BLaER1 treated with 17β-estradiol and CSF1 and Interleukin-3, amounts not matched to agents 10 nM and 100 nM (cell line): ENCODE measurements around the gene MCL1.

Experiments
- H3K27ac ChIP-seq, 11 experiments: shearing (Covaris generic); formaldehyde crosslinking; 2 replicates each; pipeline ENCODE4 v1.8.1; 2022
- H3K27me3 ChIP-seq, 11 experiments: shearing (Covaris generic); formaldehyde crosslinking; 2 replicates each; pipeline ENCODE4 v1.8.1; 2022
- H3K36me3 ChIP-seq, 11 experiments: shearing (Covaris generic); formaldehyde crosslinking; 2 replicates each; pipeline ENCODE4 v1.8.1; 2022
- H3K4me1 ChIP-seq, 10 experiments: shearing (Covaris generic); formaldehyde crosslinking; 2 replicates each; pipeline ENCODE4 v1.8.1; 2022
- H3K4me2 ChIP-seq, 11 experiments: shearing (Covaris generic); formaldehyde crosslinking; 2 replicates each; pipeline ENCODE4 v1.8.1; 2022
- H3K4me3 ChIP-seq, 10 experiments: shearing (Covaris generic); formaldehyde crosslinking; 2 replicates each; pipeline ENCODE4 v1.8.1; 2022
- H3K9ac ChIP-seq, 11 experiments: shearing (Covaris generic); formaldehyde crosslinking; 2 replicates each; pipeline ENCODE4 v1.8.1; 2022
- H3K9me3 ChIP-seq, 11 experiments: shearing (Covaris generic); formaldehyde crosslinking; replicated peaks in 1 of 11; 2 replicates each; pipeline ENCODE4 v1.8.1; 2022
- H4K20me1 ChIP-seq, 11 experiments: shearing (Covaris generic); formaldehyde crosslinking; 2 replicates each; pipeline ENCODE4 v1.8.1; 2022
- Cebpa-rat ChIP-seq, 11 experiments: shearing (Covaris generic); IDR thresholded peaks; 2 replicates each; pipeline ENCODE4 v1.8.1; 2022

The MCL1 gene

GRCh38 chr1:150621497-150622302 lies 42.3 kb upstream of the MCL1 start:
- Histone ChIP-seq H3K4me3 (no peak overlapping the region), H3K4me2 (peak overlapping the region in 4 of 11 experiments; percentile 46 to 70 (median 58); a peak in 8 of 22 replicates), H3K27ac (peak overlapping the region in 9 of 11 experiments; percentile 5 to 62 (median 31); a peak in 13 of 22 replicates), H3K36me3 (peaks cover 51 to 99% (median 96%) of the 10 kb centered on the region in 11 experiments), H4K20me1 (peaks cover 0 to 4% (median 0%) of the 10 kb centered on the region in 11 experiments; a peak in 1 of 22 replicates), H3K27me3 (no peaks in the 10 kb centered on the region), H3K9ac (peak overlapping the region in 8 of 11 experiments; percentile 11 to 48 (median 37); a peak in 11 of 22 replicates), H3K4me1 (peaks cover 0 to 86% (median 35%) of the 10 kb centered on the region in 10 experiments; a peak in 13 of 20 replicates), H3K9me3 (no peaks in the 10 kb centered on the region)
- no peak for TF ChIP-seq Cebpa-rat (IDR thresholded peaks at IDR 0.05)

DNA sequence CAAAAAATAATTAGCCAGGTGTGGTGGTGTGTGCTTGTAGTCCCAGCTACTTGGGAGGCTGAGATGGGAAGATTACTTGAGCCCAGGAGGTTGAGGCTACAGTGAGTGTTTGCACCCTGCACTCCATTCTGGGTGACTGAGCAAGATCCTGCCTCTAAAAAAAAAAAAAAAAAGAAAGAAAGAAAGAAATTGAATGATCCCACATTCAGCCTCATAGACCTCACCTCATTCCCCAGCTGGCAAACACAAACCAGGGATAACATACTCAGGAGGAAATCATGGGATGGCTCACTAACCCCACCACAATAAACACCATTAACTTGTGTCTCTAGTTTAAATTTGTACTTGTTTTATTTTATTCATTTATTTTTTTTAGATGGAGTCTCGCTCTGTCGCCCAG lies 41.5 kb upstream of the MCL1 start:
- Histone ChIP-seq H3K4me2 (peak overlapping the region in 4 of 11 experiments; percentile 46 to 70 (median 56); a peak in 6 of 22 replicates), H3K9ac (peak overlapping the region in 4 of 11 experiments; percentile 1 to 47 (median 25); a peak in 5 of 22 replicates), H3K27me3 (no peaks in the 10 kb centered on the region), H3K9me3 (no peaks in the 10 kb centered on the region), H3K4me1 (peaks cover 0 to 88% (median 38%) of the 10 kb centered on the region in 10 experiments; a peak in 14 of 20 replicates), H4K20me1 (peaks cover 0 to 4% (median 0%) of the 10 kb centered on the region in 11 experiments; a peak in 1 of 22 replicates), H3K36me3 (peaks cover 43 to 99% (median 96%) of the 10 kb centered on the region in 11 experiments), H3K27ac (peak overlapping the region in 8 of 11 experiments; percentile 14 to 62 (median 35); a peak in 11 of 22 replicates), H3K4me3 (no peak overlapping the region)
- no peak for TF ChIP-seq Cebpa-rat (IDR thresholded peaks at IDR 0.05)

DNA sequence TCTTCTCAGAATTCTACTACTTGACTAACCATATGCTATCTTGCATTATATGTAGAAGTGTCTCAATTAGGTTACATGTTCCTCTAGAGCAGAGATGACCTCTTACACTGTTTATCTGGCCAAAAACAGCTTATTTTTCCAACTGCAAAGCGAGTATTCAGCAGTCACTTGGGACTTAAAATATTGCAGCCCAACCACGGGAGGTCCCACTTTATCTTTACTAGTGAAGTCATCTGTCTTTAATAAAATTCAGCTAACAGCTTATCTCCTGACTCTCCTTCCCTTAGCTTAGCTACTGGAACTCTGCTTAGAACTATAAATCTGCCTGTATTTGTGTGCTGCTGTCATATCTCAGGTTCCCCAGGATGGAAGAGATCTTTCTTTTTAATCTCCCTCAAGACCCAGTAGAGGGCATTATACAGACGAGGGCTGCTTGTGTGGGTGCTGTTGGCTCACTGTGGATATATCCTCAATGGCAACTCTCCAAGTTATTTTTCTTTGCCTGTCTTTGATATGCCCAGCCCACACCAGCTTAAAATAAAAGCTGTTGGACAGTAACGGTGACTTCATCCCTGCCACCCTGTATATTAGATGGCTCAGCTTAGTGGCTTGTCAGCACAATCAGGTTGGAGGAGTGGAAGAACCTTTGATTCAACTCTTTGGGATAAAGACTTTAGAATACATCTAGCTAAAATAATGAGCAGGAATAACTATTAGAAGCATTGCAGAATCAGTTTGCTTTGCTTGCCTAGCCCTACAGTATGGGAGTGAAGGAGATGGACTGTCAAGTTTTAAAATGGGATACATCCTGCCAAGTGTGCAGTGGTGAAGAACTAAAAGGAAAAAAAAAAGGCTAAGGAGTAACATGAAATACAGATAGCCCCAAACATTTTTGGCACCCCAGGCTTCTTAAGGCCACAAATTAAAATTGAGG lies 40.4 kb upstream of the MCL1 start:
- Histone ChIP-seq H3K4me3 (no peak overlapping the region), H3K9ac (peak overlapping the region in 9 of 11 experiments; percentile 3 to 57 (median 40); a peak in 8 of 22 replicates), H3K4me2 (peak overlapping the region in 6 of 11 experiments; percentile 14 to 70 (median 48); a peak in 10 of 22 replicates), H4K20me1 (peaks cover 0 to 4% (median 0%) of the 10 kb centered on the region in 11 experiments; a peak in 1 of 22 replicates), H3K27me3 (no peaks in the 10 kb centered on the region), H3K9me3 (no peaks in the 10 kb centered on the region), H3K36me3 (peaks cover 32 to 99% (median 95%) of the 10 kb centered on the region in 11 experiments), H3K4me1 (peaks cover 4 to 93% (median 49%) of the 10 kb centered on the region in 10 experiments; a peak in 19 of 20 replicates), H3K27ac (peak overlapping the region in 10 of 11 experiments; percentile 11 to 62 (median 40); a peak in 17 of 22 replicates)
- TF ChIP-seq Cebpa-rat (IDR thresholded peaks at IDR 0.05): no peak

- peak overlapping the region in 4 of 11 experiments; percentile 37 to 97 (median 86); a peak in 4 of 22 replicates for H3K9ac ChIP-seq
- H3K36me3 ChIP-seq: peaks cover 8 to 66% (median 54%) of the 10 kb centered on the region in 11 experiments; a peak in 21 of 22 replicates
- no peaks in the 10 kb centered on the region for H3K9me3 ChIP-seq
- no peak for TF ChIP-seq Cebpa-rat (IDR thresholded peaks at IDR 0.05)
- peaks cover 43 to 92% (median 72%) of the 10 kb centered on the region in 10 experiments for H3K4me1 ChIP-seq
- no peaks in the 10 kb centered on the region for H4K20me1 ChIP-seq
- H3K4me2 ChIP-seq: peak overlapping the region in 8 of 11 experiments; percentile 85 to 96 (median 92); a peak in 16 of 22 replicates
- no peak overlapping the region for H3K4me3 ChIP-seq
- no peaks in the 10 kb centered on the region for H3K27me3 ChIP-seq
- H3K27ac ChIP-seq: peak overlapping the region; percentile 87 to 100 (median 97)
Measured at GRCh38 chr1:150615346-150616201, 36.2 kb upstream of the MCL1 start.

- peak overlapping the region; percentile 62 to 96 (median 90) for H3K4me2 ChIP-seq
- peak overlapping the region in 9 of 10 experiments; percentile 21 to 59 (median 40); a peak in 16 of 20 replicates for H3K4me3 ChIP-seq
- peaks cover 43 to 94% (median 76%) of the 10 kb centered on the region in 10 experiments for H3K4me1 ChIP-seq
- H4K20me1 ChIP-seq: no peaks in the 10 kb centered on the region
- no peaks in the 10 kb centered on the region for H3K9me3 ChIP-seq
- peak overlapping the region; percentile 78 to 97 (median 85) for H3K9ac ChIP-seq
- peak in 4 of 11 experiments; percentile 15 to 61 (median 37); a peak in 6 of 22 replicates for TF ChIP-seq Cebpa-rat (IDR thresholded peaks at IDR 0.05)
- no peaks in the 10 kb centered on the region for H3K27me3 ChIP-seq
- H3K27ac ChIP-seq: peak overlapping the region; percentile 87 to 100 (median 97)
- peaks cover 6 to 59% (median 36%) of the 10 kb centered on the region in 11 experiments; a peak in 21 of 22 replicates for H3K36me3 ChIP-seq
Measured at GRCh38 chr1:150613061-150613920, 33.9 kb upstream of the MCL1 start.

GRCh38 chr1:150612014-150612345 lies 32.6 kb upstream of the MCL1 start:
- peak overlapping the region; percentile 87 to 100 (median 97) for H3K27ac ChIP-seq
- H3K4me1 ChIP-seq: peaks cover 43 to 97% (median 80%) of the 10 kb centered on the region in 10 experiments
- H3K4me2 ChIP-seq: peak overlapping the region; percentile 26 to 96 (median 90)
- peak overlapping the region; percentile 78 to 97 (median 85) for H3K9ac ChIP-seq
- TF ChIP-seq Cebpa-rat (IDR thresholded peaks at IDR 0.05): no peak
- no peaks in the 10 kb centered on the region for H4K20me1 ChIP-seq
- H3K4me3 ChIP-seq: peak overlapping the region in 7 of 10 experiments; percentile 2 to 44 (median 18); a peak in 8 of 20 replicates
- H3K36me3 ChIP-seq: peaks cover under 1 to 50% (median 34%) of the 10 kb centered on the region in 11 experiments; a peak in 20 of 22 replicates
- no peaks in the 10 kb centered on the region for H3K9me3 ChIP-seq
- no peaks in the 10 kb centered on the region for H3K27me3 ChIP-seq

DNA sequence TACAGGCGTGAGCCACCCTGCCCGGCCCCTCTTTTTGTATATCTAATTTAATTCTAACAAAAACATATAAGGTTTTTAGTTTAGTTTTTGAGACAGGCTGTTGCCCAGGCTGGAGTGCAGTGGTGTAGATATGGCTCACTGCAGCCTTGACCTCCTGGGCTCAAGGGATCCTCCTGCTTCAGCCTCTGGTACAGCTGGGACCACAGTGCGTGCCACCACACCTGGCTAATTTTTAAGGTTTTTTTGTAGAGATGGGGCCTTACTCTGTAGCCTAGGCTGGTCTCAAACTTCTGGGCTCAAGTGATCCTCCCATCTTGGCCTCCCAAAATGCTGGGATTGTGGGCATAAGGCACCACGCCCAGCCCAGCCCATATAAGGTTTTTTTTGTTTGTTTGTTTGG lies 31.2 kb upstream of the MCL1 start:
- Histone ChIP-seq H3K4me3 (peak overlapping the region in 2 of 10 experiments; percentile 20 to 40; a peak in 2 of 20 replicates), H3K27me3 (no peaks in the 10 kb centered on the region), H3K36me3 (peaks cover 0 to 37% (median 20%) of the 10 kb centered on the region in 11 experiments; a peak in 16 of 22 replicates), H3K4me2 (peak overlapping the region in 10 of 11 experiments; percentile 80 to 96 (median 90); a peak in 19 of 22 replicates), H4K20me1 (no peaks in the 10 kb centered on the region), H3K9ac (peak overlapping the region; percentile 78 to 96 (median 85)), H3K27ac (peak overlapping the region; percentile 87 to 100 (median 97)), H3K9me3 (no peaks in the 10 kb centered on the region), H3K4me1 (peaks cover 43 to 97% (median 81%) of the 10 kb centered on the region in 10 experiments)
- no peak for TF ChIP-seq Cebpa-rat (IDR thresholded peaks at IDR 0.05)
